Stomach (tissue), 9 donors: Measurements from ENCODE around the gene TMEM245. TPM values are rescaled to one million over a fixed set of nuclear protein-coding genes. Genes with fewer than 3 reads are reported as not detected.

Experiments
- DNase-seq, 2 donors: peaks; one replicate each; pipeline versions ENCODE4 v3.0.0 to v3.0.0-alpha.2; 2013 to 2019
- H3K27ac ChIP-seq, 5 donors: fragments of 200-600 bp in 4 of 5; sonication (generic) in 4 of 5; one replicate each; pipeline ENCODE4 v1.5.1; 2013 to 2019; ENCODE audit warnings: mild to moderate bottlenecking in 1 of 5, moderate library complexity in 1 of 5
- H3K27me3 ChIP-seq, 3 donors: fragments of 200-600 bp; sonication (generic); one replicate each; pipeline ENCODE4 v1.5.1; 2017 to 2019; ENCODE audit warnings: mixed run types in 1 of 3
- H3K36me3 ChIP-seq, 4 donors: fragments of 200-600 bp; sonication (generic); 1 replicate in 3 of 4; 2 replicates in 1 of 4; pipeline ENCODE4 v1.5.1; 2016 to 2019
- H3K4me1 ChIP-seq, 4 donors: fragments of 200-600 bp; sonication (generic); one replicate each; pipeline ENCODE4 v1.5.1; 2016 to 2019
- H3K4me3 ChIP-seq, 4 donors: fragments of 200-600 bp; sonication (generic) in 3 of 4; one replicate each; pipeline ENCODE4 v1.5.1; 2016 to 2019; ENCODE audit warnings: mild to moderate bottlenecking in 1 of 4
- H3K9me3 ChIP-seq, 4 donors: fragments of 200-600 bp; sonication (generic); one replicate each; pipeline ENCODE4 v1.5.1; 2016 to 2019
- CTCF ChIP-seq, 7 experiments: fragments of 450-650 bp in 4 of 7; fragments of 200-600 bp in 3 of 7; sonication (generic) in 3 of 7; IDR thresholded peaks; one replicate each; pipeline ENCODE4 v1.5.1; 2016 to 2019; ENCODE audit warnings: antibody characterized with exemption in 7 of 7, control low read depth in 2 of 7, mild to moderate bottlenecking in 1 of 7
- EP300 ChIP-seq: sonication (generic); formaldehyde crosslinking; IDR thresholded peaks from one replicate; pipeline ENCODE4 v1.6.1; 2017; ENCODE audit warnings: antibody characterized with exemption
- POLR2A ChIP-seq, 4 donors: fragments of 450-650 bp; IDR thresholded peaks; one replicate each; pipeline ENCODE4 v1.6.1; 2016; ENCODE audit warnings: antibody characterized with exemption in 4 of 4, control low read depth in 2 of 4, mild to moderate bottlenecking in 1 of 4, moderate library complexity in 1 of 4
- POLR2AphosphoS5 ChIP-seq, 3 donors: sonication (generic); formaldehyde crosslinking; IDR thresholded peaks; one replicate each; pipeline ENCODE4 v1.6.1; 2016; ENCODE audit warnings: antibody characterized with exemption in 3 of 3
- WGBS, 5 donors: extraction: QIAGEN DNeasy Blood & Tissue Kit in 3 of 5; methylation state at CpG; one replicate each; pipeline versions ENCODE4 v1.1.5 to v1.1.7; 2013 to 2018; 5-methylcytosine and 5-hydroxymethylcytosine counted together
- intact Hi-C: fragments of 100-400 bp; cut with DNase I; formaldehyde crosslinking; loops from one replicate; pipeline ENCODE4 v1.15.1; 2023; ENCODE audit warnings: low total_unique reads
- polyA plus RNA-seq, 3 donors: library from polyadenylated mRNA; stranded (reverse); fragments of 200-250 nt; gene quantifications; one replicate each; pipeline ENCODE4 v1.2.3, GENCODE V29; 2013
- total RNA-seq, 5 donors: library from RNA; depleted of rRNA; stranded (reverse); fragments of >200 nt; gene quantifications; one replicate each; pipeline versions ENCODE4 v1.1.0 to v1.2.3, GENCODE V29; 2014 to 2016
- donor health status: healthy with polysubstance abuse.
- donor health status: Bipolar disorder and iron deficiency.
- donor health status: healthy.

The TMEM245 gene
- total and polyA plus RNA-seq, 8 donors, result 4.0 to 107 (median 35.5) TPM

- WGBS, 5 donors, result 39 to 58% (median 41%) methylated on average over 8 of the region's 8 CpGs
- Histone ChIP-seq H3K36me3 (no peaks in the 10 kb centered on the region), H3K27me3 (no peaks in the 10 kb centered on the region), H3K27ac (no peak overlapping the region), H3K4me3 (no peak overlapping the region), H3K9me3 (peaks cover 0 to 13% (median 8%) of the 10 kb centered on the region in 4 donors), H3K4me1 (no peaks in the 10 kb centered on the region)
- no peak for DNase-seq
- intact Hi-C loops, result no loop called here
- TF ChIP-seq EP300, result no peak
- TF ChIP-seq POLR2A (IDR thresholded peaks at IDR 0.05), result no peak
- no peak for TF ChIP-seq CTCF (IDR thresholded peaks at IDR 0.05)
- no peak for TF ChIP-seq POLR2AphosphoS5 (IDR thresholded peaks at IDR 0.05)
Observed at GRCh38 chr9:109156708-109157107, 37.0 kb upstream of the TMEM245 start.

- WGBS, 5 donors, result 67 to 76% (median 69%) methylated on average over 3 of the region's 3 CpGs
Observed at GRCh38 chr9:109150925-109151545, 31.3 kb upstream of the TMEM245 start.

GRCh38 chr9:109149722-109150121 is 30.0 kb upstream of the TMEM245 start:
- 77 to 92% (median 90%) methylated on average over 4 of the region's 4 CpGs for WGBS, 5 donors
- H3K4me3 ChIP-seq, result no peak overlapping the region
- H3K36me3 ChIP-seq, result no peaks in the 10 kb centered on the region
- intact Hi-C loops, result no loop called here
- DNase-seq, result no peak
- peaks cover 0 to 13% (median 8%) of the 10 kb centered on the region in 4 donors for H3K9me3 ChIP-seq
- no peak for TF ChIP-seq POLR2A (IDR thresholded peaks at IDR 0.05)
- no peak for TF ChIP-seq CTCF (IDR thresholded peaks at IDR 0.05)
- TF ChIP-seq POLR2AphosphoS5 (IDR thresholded peaks at IDR 0.05), result no peak
- TF ChIP-seq EP300, result no peak
- H3K27me3 ChIP-seq, result no peaks in the 10 kb centered on the region
- H3K4me1 ChIP-seq, result no peaks in the 10 kb centered on the region
- no peak overlapping the region for H3K27ac ChIP-seq

More at GRCh38 chr9:109150925-109151545, 31.3 kb upstream of the TMEM245 start:
- TF ChIP-seq POLR2AphosphoS5 (IDR thresholded peaks at IDR 0.05) (no peak), EP300 (no peak), CTCF (IDR thresholded peaks at IDR 0.05) (no peak), POLR2A (IDR thresholded peaks at IDR 0.05) (no peak)
- no peaks in the 10 kb centered on the region for H3K36me3 ChIP-seq
- DNase-seq, result peak in 1 of 2 donors; percentile 31
- no peak overlapping the region for H3K27ac ChIP-seq
- H3K27me3 ChIP-seq, result no peaks in the 10 kb centered on the region
- intact Hi-C loops, result no loop called here
- H3K4me3 ChIP-seq, result no peak overlapping the region
- H3K9me3 ChIP-seq, result peaks cover 0 to 13% (median 8%) of the 10 kb centered on the region in 4 donors
- H3K4me1 ChIP-seq, result no peaks in the 10 kb centered on the region

DNA sequence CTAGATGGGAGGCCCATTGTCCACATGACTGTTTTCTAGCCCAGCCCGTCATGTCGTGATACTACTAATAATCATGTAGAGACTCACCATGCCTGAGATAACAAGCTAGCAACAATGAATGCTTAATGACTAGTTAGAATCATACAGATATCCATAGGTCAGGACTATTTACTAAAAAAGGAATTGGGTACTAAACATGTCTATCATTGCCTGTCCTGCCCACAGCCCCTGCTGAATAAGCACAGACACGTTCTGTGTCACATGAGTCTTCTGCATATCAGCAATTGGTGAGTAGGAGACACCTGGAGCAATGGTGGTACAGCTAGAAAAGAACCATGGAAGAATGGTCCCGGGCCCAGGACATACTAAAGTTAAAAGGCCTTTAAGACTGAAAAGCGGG is 29.3 kb upstream of the TMEM245 start:
- Histone ChIP-seq H3K27ac (no peak overlapping the region), H3K9me3 (peaks cover 0 to 13% (median 8%) of the 10 kb centered on the region in 4 donors), H3K4me3 (no peak overlapping the region), H3K4me1 (peaks cover 0 to 2% (median under 1%) of the 10 kb centered on the region in 4 donors), H3K36me3 (no peaks in the 10 kb centered on the region), H3K27me3 (no peaks in the 10 kb centered on the region)
- DNase-seq, result no peak
- no peak for TF ChIP-seq EP300
- TF ChIP-seq POLR2A (IDR thresholded peaks at IDR 0.05), result no peak
- intact Hi-C loops, result no loop called here
- WGBS, 5 donors, result 81 to 90% (median 87%) methylated on average over 4 to 5 of the region's 5 CpGs

DNA sequence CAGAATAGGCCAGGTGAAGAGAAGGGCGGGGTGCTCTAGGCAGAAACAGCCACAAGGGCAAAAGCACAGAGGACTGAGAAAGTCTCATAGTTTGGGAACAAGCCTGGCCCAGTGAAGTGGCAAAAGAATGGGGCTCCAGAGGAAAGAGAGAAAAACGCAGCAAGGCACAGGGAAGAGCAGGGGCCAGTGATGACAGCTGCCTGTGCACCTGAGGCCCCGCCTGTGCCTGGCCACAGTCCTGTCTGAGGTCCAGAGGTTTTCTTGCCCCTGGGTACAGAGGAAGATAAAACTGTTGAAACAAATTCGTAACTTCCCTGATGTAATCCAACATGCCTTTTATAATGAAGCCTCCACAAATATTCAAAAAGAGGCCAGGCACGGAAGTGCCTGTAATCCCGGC is 25.3 kb upstream of the TMEM245 start:
- TF ChIP-seq CTCF (IDR thresholded peaks at IDR 0.05), result no peak
- TF ChIP-seq EP300, result no peak
- no peak for TF ChIP-seq POLR2A (IDR thresholded peaks at IDR 0.05)
- no peaks in the 10 kb centered on the region for H3K9me3 ChIP-seq
- 67 to 76% (median 74%) methylated on average over 6 of the region's 6 CpGs for WGBS, 5 donors
- H3K4me1 ChIP-seq, result peaks cover 0 to 5% (median 2%) of the 10 kb centered on the region in 4 donors
- no peak overlapping the region for H3K4me3 ChIP-seq
- H3K27ac ChIP-seq, result no peak overlapping the region
- intact Hi-C loops, result no loop called here
- H3K36me3 ChIP-seq, result no peaks in the 10 kb centered on the region
- no peaks in the 10 kb centered on the region for H3K27me3 ChIP-seq
- DNase-seq, result no peak
